K562 (cell line): ENCODE measurements around the gene CDH12. TPM values are rescaled to one million over a fixed set of nuclear protein-coding genes. Genes with fewer than 3 reads are reported as not detected.

Source experiments
- ATAC-seq: fragments of 200-7000 bp; cut with Tn5 transposase; 3 replicates; pipeline ENCODE4 v1.9.1; 2020; ENCODE audit warnings: moderate library complexity
- BruUV-seq: library from RNA; stranded (reverse); fragments of 400-500 nt; replicated peaks from 2 replicates; lab custom pipeline; 2021; lab: Mats Ljungman, UMichigan
- CTCF ChIA-PET: fragments of 300-600 bp; formaldehyde crosslinking; extraction: SDS; loops from one replicate; lab custom pipeline; 2021; ENCODE audit warnings: low intra/inter-chr PET ratio; lab: Yijun Ruan, JAX
- POLR2A ChIA-PET: fragments of 300-600, 350-650 bp; sonication (Branson Sonifier 250); formaldehyde crosslinking; extraction: SDS; loops from one replicate; lab custom pipeline; 2021; ENCODE audit warnings: antibody characterized with exemption, inconsistent platforms; lab: Yijun Ruan, JAX
- DNase-seq, 4 experiments: peaks; one replicate each; pipeline versions ENCODE4 v3.0.0 to v3.0.0-alpha.2; 2011 to 2018; ENCODE audit warnings: low spot score in 3 of 4, mixed read lengths in 3 of 4; ENCODE audit errors: extremely low read depth in 1 of 4
- FAIRE-seq: peaks from 2 replicates; lab custom pipeline; 2011; peaks lifted over from hg19 to GRCh38; lab: Jason Lieb, UNC
- H2AFZ ChIP-seq: 2 replicates; pipeline ENCODE4 v1.6.0; 2011; ENCODE audit warnings: low read depth, low read length, control low read depth, inconsistent platforms
- H3K27ac ChIP-seq: fragments of 200-600 bp; 3 replicates; pipeline ENCODE4 v1.8.0; 2011; ENCODE audit warnings: low read depth, mild to moderate bottlenecking, control low read depth, inconsistent platforms, low read length, moderate library complexity, mixed read lengths; ENCODE audit errors: extremely low read depth
- H3K27me3 ChIP-seq, 2 experiments: fragments of 300-600 bp in 1 of 2; 2 replicates in 1 of 2; 3 replicates in 1 of 2; pipeline versions ENCODE4 v1.6.0 to v1.8.0; 2011; ENCODE audit warnings: inconsistent platforms in 2 of 2, low read length in 2 of 2, mild to moderate bottlenecking in 1 of 2, mixed read lengths in 1 of 2, moderate library complexity in 1 of 2; ENCODE audit not compliant: control insufficient read depth in 2 of 2, insufficient read depth in 2 of 2
- H3K36me3 ChIP-seq: fragments of 300-600 bp; 3 replicates; pipeline ENCODE4 v1.8.0; 2011; ENCODE audit warnings: mild to moderate bottlenecking, low read length, inconsistent platforms; ENCODE audit not compliant: control insufficient read depth, insufficient read depth
- H3K4me1 ChIP-seq, 2 experiments: fragments of 200-600 bp in 1 of 2; replicated peaks in 1 of 2; 2 replicates in 1 of 2; 3 replicates in 1 of 2; pipeline versions ENCODE4 v1.5.1 to v1.8.0; 2011; ENCODE audit warnings: inconsistent platforms in 2 of 2, low read length in 2 of 2, mild to moderate bottlenecking in 1 of 2, mixed read lengths in 1 of 2, moderate library complexity in 1 of 2; ENCODE audit not compliant: control insufficient read depth in 2 of 2, insufficient read depth in 2 of 2
- H3K4me2 ChIP-seq: 2 replicates; pipeline ENCODE4 v1.6.1; 2011; ENCODE audit warnings: low read length, control low read depth, inconsistent platforms, mixed read lengths; ENCODE audit not compliant: insufficient read depth
- H3K4me3 ChIP-seq: fragments of 200-600 bp; sonication (generic), shearing (Covaris generic); 2 replicates; pipeline ENCODE4 v1.5.1; 2016; ENCODE audit warnings: control low read depth, inconsistent platforms
- H3K79me2 ChIP-seq: fragments of 200-600 bp; 3 replicates; pipeline ENCODE4 v1.8.0; 2011; ENCODE audit warnings: low read length, inconsistent platforms; ENCODE audit not compliant: control insufficient read depth, insufficient read depth
- H3K9ac ChIP-seq, 2 experiments: 2 replicates each; pipeline versions ENCODE4 v1.6.0 to v1.6.1; 2011; ENCODE audit warnings: low read depth in 2 of 2, low read length in 2 of 2, control low read depth in 1 of 2, inconsistent platforms in 1 of 2, mild to moderate bottlenecking in 1 of 2, mixed read lengths in 1 of 2; ENCODE audit not compliant: insufficient read depth in 1 of 2
- H3K9me1 ChIP-seq: one replicate; pipeline ENCODE4 v1.6.0; 2011; ENCODE audit warnings: inconsistent platforms, mild to moderate bottlenecking, low read length, moderate library complexity; ENCODE audit not compliant: control insufficient read depth, insufficient read depth
- H3K9me3 ChIP-seq: replicated peaks from 2 replicates; pipeline ENCODE4 v1.5.1; 2011; ENCODE audit warnings: low read depth, low read length, inconsistent platforms; ENCODE audit not compliant: control insufficient read depth, insufficient read depth
- H4K20me1 ChIP-seq: replicated peaks from 2 replicates; pipeline ENCODE4 v1.6.1; 2011; ENCODE audit warnings: low read length, inconsistent platforms, mixed read lengths; ENCODE audit not compliant: control insufficient read depth, insufficient read depth
- CCNT2 ChIP-seq: IDR thresholded peaks from 2 replicates; pipeline ENCODE4 v1.6.1; 2011; ENCODE audit warnings: borderline replicate concordance, low read depth, mild to moderate bottlenecking, moderate library complexity, mixed read lengths, low read length; ENCODE audit not compliant: insufficient read length; ENCODE audit errors: extremely low read depth
- DLX4 ChIP-seq: fragments of 250-450 bp; sonication (Bioruptor Pico); IDR thresholded peaks from 2 replicates; pipeline ENCODE4 v1.6.1; 2021; ENCODE audit warnings: mild to moderate bottlenecking
- EWSR1 ChIP-seq: fragments of 450-650 bp; IDR thresholded peaks from 2 replicates; pipeline ENCODE4 v1.6.1; 2018; ENCODE audit warnings: borderline replicate concordance, mild to moderate bottlenecking, low read depth, moderate library complexity; ENCODE audit not compliant: partially characterized antibody
- HSF4 ChIP-seq: fragments of 250-450 bp; sonication (Bioruptor Pico); IDR thresholded peaks from 2 replicates; pipeline ENCODE4 v2.1.2; 2022; ENCODE audit warnings: mild to moderate bottlenecking, moderate library complexity, borderline replicate concordance
- MEIS2 ChIP-seq: fragments of 450-650 bp; IDR thresholded peaks from 2 replicates; pipeline ENCODE4 v1.6.1; 2014; ENCODE audit warnings: mild to moderate bottlenecking; ENCODE audit not compliant: partially characterized antibody
- MXD1 ChIP-seq: fragments of 250-450 bp; sonication (Bioruptor Pico); IDR thresholded peaks from 2 replicates; pipeline ENCODE4 v1.8.0; 2021; ENCODE audit warnings: borderline replicate concordance, mild to moderate bottlenecking, moderate library complexity; ENCODE audit not compliant: poor library complexity, severe bottlenecking
- MYNN ChIP-seq, 2 experiments: sonication (generic); formaldehyde crosslinking in 1 of 2; IDR thresholded peaks; 2 replicates each; pipeline versions ENCODE4 v1.5.0 to v1.6.1; 2016 to 2020; ENCODE audit warnings: antibody characterized with exemption in 1 of 2, missing genetic modification reagents in 1 of 2
- NCOA4 ChIP-seq: fragments of 450-650 bp; IDR thresholded peaks from 2 replicates; pipeline ENCODE4 v1.6.1; 2018; ENCODE audit warnings: mild to moderate bottlenecking; ENCODE audit not compliant: partially characterized antibody
- NONO ChIP-seq, 2 experiments: fragments of 200-400 bp in 1 of 2; fragments of 450-650 bp in 1 of 2; formaldehyde crosslinking in 1 of 2; IDR thresholded peaks; 2 replicates each; pipeline ENCODE4 v1.6.1; 2017; ENCODE audit warnings: low read depth in 2 of 2, mild to moderate bottlenecking in 2 of 2, moderate library complexity in 2 of 2, low read length in 1 of 2
- NR3C1 ChIP-seq: sonication (generic); formaldehyde crosslinking; IDR thresholded peaks from 2 replicates; pipeline ENCODE4 v1.8.1; 2022; ENCODE audit warnings: missing genetic modification reagents
- TBP ChIP-seq: optimal IDR thresholded peaks from 2 replicates; pipeline ENCODE3; 2011; ENCODE audit warnings: low read depth, low read length, improper control_type of control experiment
- TCF7L2 ChIP-seq: fragments of 150-350 bp; IDR thresholded peaks from 2 replicates; pipeline ENCODE4 v1.6.1; 2016; ENCODE audit warnings: low read depth, mild to moderate bottlenecking, low read length, moderate library complexity
- ZNF143 ChIP-seq: sonication (generic); formaldehyde crosslinking; IDR thresholded peaks from 2 replicates; pipeline ENCODE4 v1.9.0; 2022; ENCODE audit warnings: mild to moderate bottlenecking, missing genetic modification reagents
- ZNF224 ChIP-seq: sonication (generic); formaldehyde crosslinking; IDR thresholded peaks from 2 replicates; pipeline ENCODE4 v1.8.0; 2022; ENCODE audit warnings: mild to moderate bottlenecking, missing genetic modification reagents
- ZNF277 ChIP-seq: fragments of 250-450 bp; sonication (Bioruptor Pico); IDR thresholded peaks from 2 replicates; pipeline ENCODE4 v1.8.0; 2022; ENCODE audit warnings: inconsistent platforms, mild to moderate bottlenecking, moderate library complexity, borderline replicate concordance
- WGBS: fragments of 100-300 bp; shearing (Covaris generic); methylation state at CpG from one replicate; pipeline ENCODE4 v1.1.6; 2016; ENCODE audit warnings: low coverage, mixed read lengths; ENCODE audit not compliant: insufficient coverage; ENCODE audit errors: missing lambda C conversion rate; 5-methylcytosine and 5-hydroxymethylcytosine counted together
- in situ Hi-C: fragments of 300-500 bp; cut with MboI; formaldehyde crosslinking; loops from 4 replicates; pipeline ENCODE4 v1.15.0; 2018; ENCODE audit warnings: inconsistent platforms, mixed read lengths
- intact Hi-C: fragments of 100-400 bp; cut with micrococcal nuclease; formaldehyde crosslinking; loops from 2 replicates; pipeline ENCODE4 v1.14.2; 2022
- polyA plus RNA-seq, 8 experiments: library from polyadenylated mRNA; depleted of rRNA in 4 of 8; stranded (reverse) in 5 of 8; unstranded in 3 of 8; fragments of >200 nt; fragmentation: Nextera tagmentation in 2 of 8; fragmentation: Illumina TruSeq in 1 of 8; extraction: Ambion mirVana in 2 of 8; extraction: Trizol in 1 of 8; gene quantifications; 2 replicates each; pipeline versions ENCODE4 v1.2.1 to v1.2.3, GENCODE V29; 2011 to 2014; ENCODE audit warnings: inconsistent platforms in 1 of 8, missing spikeins in 1 of 8
- total RNA-seq, 7 experiments: library from RNA; depleted of rRNA in 6 of 7; stranded (reverse); fragments of >200 nt in 6 of 7; fragmentation: Illumina TruSeq in 2 of 7; extraction: Trizol in 2 of 7; gene quantifications; 2 replicates each; pipeline versions ENCODE4 v1.2.1 to v1.2.3, GENCODE V29; 2011 to 2021; ENCODE audit warnings: low replicate concordance in 1 of 7

CDH12 gene
- total and polyA plus RNA-seq, 9 of the 15 experiments (the other 6 are each of a cell fraction or from before 2014, with no cell fraction given): 0.03 to 1.7 (median 0.37) TPM

- no peak for TF ChIP-seq CCNT2
- POLR2A ChIA-PET: no interaction called here
Observed at GRCh38 chr5:21918451-21918850, 934.7 kb downstream of the CDH12 start.

GRCh38 chr5:21910731-21911130 lies 942.4 kb downstream of the CDH12 start:
- H3K4me1 ChIP-seq: no peaks in the 10 kb centered on the region
- DNase-seq (no peak), ATAC-seq (no peak), FAIRE-seq (no peak)
- POLR2A ChIA-PET: no interaction called here
- no peak overlapping the region for H3K4me3 ChIP-seq
- in situ Hi-C loops: no loop called here
- H3K4me2 ChIP-seq: no peak overlapping the region
- no peak overlapping the region for H3K27ac ChIP-seq
- no peaks in the 10 kb centered on the region for H3K79me2 ChIP-seq
- H3K27me3 ChIP-seq: no peaks in the 10 kb centered on the region
- no peaks in the 10 kb centered on the region for H3K36me3 ChIP-seq
- no peak overlapping the region for H3K9ac ChIP-seq
- no peak for TF ChIP-seq MYNN (IDR thresholded peaks at IDR 0.05)
- no peak for TF ChIP-seq MYNN (CRISPR knock-in tag; IDR thresholded peaks at IDR 0.05)
- TF ChIP-seq ZNF277 (CRISPR knock-in tag): no peak
- no peak for TF ChIP-seq DLX4 (CRISPR knock-in tag)
- TF ChIP-seq TCF7L2: no peak
- TF ChIP-seq NCOA4: no peak
- no peak for TF ChIP-seq ZNF224 (CRISPR knock-in tag)
- TF ChIP-seq MEIS2: no peak
- no peak for TF ChIP-seq EWSR1
- no peak for TF ChIP-seq NR3C1 (CRISPR knock-in tag)
- no peak for TF ChIP-seq HSF4 (CRISPR knock-in tag)
- no peak for TF ChIP-seq TBP
- no peak for TF ChIP-seq NONO (IDR thresholded peaks at IDR 0.05; ENCODE audit: low read depth in 2 of 2, low read length in 1 of 2)
- no peak for TF ChIP-seq MXD1 (CRISPR knock-in tag)
- TF ChIP-seq ZNF143 (CRISPR knock-in tag): no peak
- TF ChIP-seq, all 486 proteins: peak for 0
- Histone ChIP-seq H2AFZ (no peak overlapping the region), H4K20me1 (no peaks in the 10 kb centered on the region), H3K9me1 (no peaks in the 10 kb centered on the region), H3K9me3 (no peaks in the 10 kb centered on the region)
- intact Hi-C loops: no loop called here
- BruUV-seq: no TSS peak
- CTCF ChIA-PET: no interaction called here

More at GRCh38 chr5:21918451-21918850, 934.7 kb downstream of the CDH12 start:
- H3K4me2 ChIP-seq: no peak overlapping the region
- no peak overlapping the region for H3K4me3 ChIP-seq
- BruUV-seq: no TSS peak
- in situ Hi-C loops (no loop called here), intact Hi-C loops (no loop called here)
- H3K27me3 ChIP-seq: no peaks in the 10 kb centered on the region
- H3K36me3 ChIP-seq: no peaks in the 10 kb centered on the region
- ATAC-seq: no peak
- H3K79me2 ChIP-seq: no peaks in the 10 kb centered on the region
- no peak overlapping the region for H3K27ac ChIP-seq
- no peaks in the 10 kb centered on the region for H4K20me1 ChIP-seq
- WGBS: 0% methylated on average over 2 of the region's 2 CpGs
- H3K9ac ChIP-seq: no peak overlapping the region
- H3K9me1 ChIP-seq: no peaks in the 10 kb centered on the region
- H3K4me1 ChIP-seq: no peaks in the 10 kb centered on the region
- no peaks in the 10 kb centered on the region for H3K9me3 ChIP-seq
- CTCF ChIA-PET: no interaction called here
- no peak for DNase-seq
- no peak for FAIRE-seq
- no peak overlapping the region for H2AFZ ChIP-seq
